Keratinocyte (primary cell): ENCODE results near the gene WDR93.

ENCODE experiments used
- EZH2 ChIP-seq: IDR thresholded peaks from one replicate; pipeline ENCODE4 v1.6.1; 2012; ENCODE audit warnings: inconsistent platforms, mild to moderate bottlenecking, low read length, moderate library complexity
- TF ChIP-seq, protein P1 (sequence below), 3 experiments: IDR thresholded peaks in 1 of 3; conservative IDR thresholded peaks in 1 of 3; optimal IDR thresholded peaks in 1 of 3; 2 replicates in 2 of 3; 3 replicates in 1 of 3; pipeline versions ENCODE3 to v1.5.1; 2011; ENCODE audit warnings: low read length in 3 of 3, mild to moderate bottlenecking in 3 of 3, moderate library complexity in 2 of 3, control low read depth in 1 of 3, inconsistent platforms in 1 of 3; ENCODE audit not compliant: insufficient read depth in 2 of 3; ENCODE audit errors: extremely low read depth in 1 of 3

DNA sequence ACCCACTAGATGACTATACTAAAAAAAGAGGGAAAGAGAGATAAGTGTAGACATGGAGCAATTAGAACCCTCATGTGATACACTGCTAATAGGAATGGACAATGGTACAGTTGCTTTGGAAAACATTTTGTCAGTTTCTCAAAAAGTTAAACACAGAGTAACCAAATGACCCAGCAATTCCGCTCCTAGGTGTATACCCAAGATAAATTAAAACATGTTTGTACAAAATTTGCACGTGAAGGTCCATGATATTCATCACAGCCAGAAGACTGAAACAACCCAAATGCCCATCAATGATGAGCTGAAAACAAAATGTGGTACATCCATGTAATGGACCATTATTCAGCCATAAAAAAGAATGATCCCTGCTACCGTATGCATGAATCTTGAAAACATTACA, 97.3 kb downstream of the WDR93 start:
- TF ChIP-seq, protein P1, sequence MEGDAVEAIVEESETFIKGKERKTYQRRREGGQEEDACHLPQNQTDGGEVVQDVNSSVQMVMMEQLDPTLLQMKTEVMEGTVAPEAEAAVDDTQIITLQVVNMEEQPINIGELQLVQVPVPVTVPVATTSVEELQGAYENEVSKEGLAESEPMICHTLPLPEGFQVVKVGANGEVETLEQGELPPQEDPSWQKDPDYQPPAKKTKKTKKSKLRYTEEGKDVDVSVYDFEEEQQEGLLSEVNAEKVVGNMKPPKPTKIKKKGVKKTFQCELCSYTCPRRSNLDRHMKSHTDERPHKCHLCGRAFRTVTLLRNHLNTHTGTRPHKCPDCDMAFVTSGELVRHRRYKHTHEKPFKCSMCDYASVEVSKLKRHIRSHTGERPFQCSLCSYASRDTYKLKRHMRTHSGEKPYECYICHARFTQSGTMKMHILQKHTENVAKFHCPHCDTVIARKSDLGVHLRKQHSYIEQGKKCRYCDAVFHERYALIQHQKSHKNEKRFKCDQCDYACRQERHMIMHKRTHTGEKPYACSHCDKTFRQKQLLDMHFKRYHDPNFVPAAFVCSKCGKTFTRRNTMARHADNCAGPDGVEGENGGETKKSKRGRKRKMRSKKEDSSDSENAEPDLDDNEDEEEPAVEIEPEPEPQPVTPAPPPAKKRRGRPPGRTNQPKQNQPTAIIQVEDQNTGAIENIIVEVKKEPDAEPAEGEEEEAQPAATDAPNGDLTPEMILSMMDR (optimal IDR thresholded peaks at IDR 0.05 in 1 of 3, IDR thresholded peaks at IDR 0.05 in 1 of 3, conservative IDR thresholded peaks at IDR 0.05 in 1 of 3; ENCODE audit: extremely low read depth in 1 of 3, insufficient read depth in 2 of 3, low read length in 3 of 3) = no peak
- TF ChIP-seq EZH2 = no peak
